ENCODE results near the gene TBL3. TPM values are rescaled to one million over a fixed set of nuclear protein-coding genes. Genes with fewer than 3 reads are reported as not detected.

TBL3 gene
- polyA plus RNA-seq, 1 donor (not counting 4 experiments of a cell fraction or from before 2014, with no cell fraction given), result 27.8 TPM

GRCh38 chr16:2004795-2005517 lies 33.1 kb downstream of the TBL3 start:
- no peak overlapping the region for H3K4me2 ChIP-seq (ENCODE audit: control insufficient read depth, extremely low read depth, insufficient read depth, low read depth, low read length)
- no peaks in the 10 kb centered on the region for H3K9me1 ChIP-seq (ENCODE audit: control insufficient read depth, extremely low read depth, insufficient read depth, low read length)
- H3K36me3 ChIP-seq (ENCODE audit: control insufficient read depth in 2 of 2, extremely low read depth in 1 of 2, insufficient read depth in 2 of 2, low read length in 2 of 2), result peaks cover 24 to 74% of the 10 kb centered on the region in 2 experiments
- H2AFZ ChIP-seq (ENCODE audit: control insufficient read depth, low read length), result no peak overlapping the region
- TF ChIP-seq CTCF (optimal IDR thresholded peaks at IDR 0.05 in 1 of 3, IDR thresholded peaks at IDR 0.05 in 1 of 3, conservative IDR thresholded peaks at IDR 0.05 in 1 of 3; ENCODE audit: extremely low read depth in 1 of 3, insufficient read depth in 2 of 3, low read length in 3 of 3) (no peak), EZH2 (IDR thresholded peaks at IDR 0.05; ENCODE audit: low read length) (no peak)
- no peak for FAIRE-seq
- dilution Hi-C loops (cut with MboI; ENCODE audit: extremely low pct_ligation_motif_present, low sequenced_read_pairs), result no loop called here
- no peaks in the 10 kb centered on the region for H3K9me3 ChIP-seq (ENCODE audit: control insufficient read depth, low read depth, low read length)
- H3K79me2 ChIP-seq (ENCODE audit: control insufficient read depth, insufficient read depth, low read length), result peaks cover 80% of the 10 kb centered on the region
- DNase-seq (ENCODE audit: low read depth, low spot score), result no peak
- no peaks in the 10 kb centered on the region for H3K27me3 ChIP-seq (ENCODE audit: control insufficient read depth, extremely low read depth, insufficient read depth, low read length)
- no peak overlapping the region for H3K9ac ChIP-seq (ENCODE audit: control insufficient read depth, extremely low read depth, insufficient read depth, low read length)
- H3K4me3 ChIP-seq (ENCODE audit: control insufficient read depth in 2 of 3, extremely low read depth in 1 of 3, insufficient read depth in 2 of 3, low read depth in 1 of 3, low read length in 3 of 3), result no peak overlapping the region
- H3K27ac ChIP-seq (ENCODE audit: control insufficient read depth, insufficient read depth, low read length), result no peak overlapping the region
- peaks cover 29% of the 10 kb centered on the region for H3K4me1 ChIP-seq (ENCODE audit: control insufficient read depth, extremely low read depth, insufficient read depth, low read length)
- peaks cover 58% of the 10 kb centered on the region for H4K20me1 ChIP-seq (ENCODE audit: control insufficient read depth, extremely low read depth, insufficient read depth, low read length)

GRCh38 chr16:2005646-2006045 lies 33.8 kb downstream of the TBL3 start:
- Histone ChIP-seq H3K27ac (ENCODE audit: control insufficient read depth, insufficient read depth, low read length) (no peak overlapping the region), H3K9ac (ENCODE audit: control insufficient read depth, extremely low read depth, insufficient read depth, low read length) (no peak overlapping the region), H3K4me3 (ENCODE audit: control insufficient read depth in 2 of 3, extremely low read depth in 1 of 3, insufficient read depth in 2 of 3, low read depth in 1 of 3, low read length in 3 of 3) (no peak overlapping the region), H4K20me1 (ENCODE audit: control insufficient read depth, extremely low read depth, insufficient read depth, low read length) (peaks cover 58% of the 10 kb centered on the region), H3K27me3 (ENCODE audit: control insufficient read depth, extremely low read depth, insufficient read depth, low read length) (no peaks in the 10 kb centered on the region), H2AFZ (ENCODE audit: control insufficient read depth, low read length) (no peak overlapping the region), H3K9me1 (ENCODE audit: control insufficient read depth, extremely low read depth, insufficient read depth, low read length) (peaks cover under 1% of the 10 kb centered on the region), H3K36me3 (ENCODE audit: control insufficient read depth in 2 of 2, extremely low read depth in 1 of 2, insufficient read depth in 2 of 2, low read length in 2 of 2) (peaks cover 22 to 67% of the 10 kb centered on the region in 2 experiments), H3K9me3 (ENCODE audit: control insufficient read depth, low read depth, low read length) (no peaks in the 10 kb centered on the region), H3K79me2 (ENCODE audit: control insufficient read depth, insufficient read depth, low read length) (peaks cover 86% of the 10 kb centered on the region), H3K4me2 (ENCODE audit: control insufficient read depth, extremely low read depth, insufficient read depth, low read depth, low read length) (no peak overlapping the region), H3K4me1 (ENCODE audit: control insufficient read depth, extremely low read depth, insufficient read depth, low read length) (peaks cover 35% of the 10 kb centered on the region)
- no peak for FAIRE-seq
- DNase-seq (ENCODE audit: low read depth, low spot score), result no peak
- dilution Hi-C loops (cut with MboI; ENCODE audit: extremely low pct_ligation_motif_present, low sequenced_read_pairs), result no loop called here
- TF ChIP-seq EZH2 (IDR thresholded peaks at IDR 0.05; ENCODE audit: low read length) (no peak), CTCF (optimal IDR thresholded peaks at IDR 0.05 in 1 of 3, IDR thresholded peaks at IDR 0.05 in 1 of 3, conservative IDR thresholded peaks at IDR 0.05 in 1 of 3; ENCODE audit: extremely low read depth in 1 of 3, insufficient read depth in 2 of 3, low read length in 3 of 3) (no peak)

All from keratinocyte (primary cell).